Loucy (cell line): ENCODE results near the gene NDUFA6.
"Not testable (repeated sequence)": the region's sequence is repeated elsewhere in the genome, so short reads cannot be mapped to it uniquely, and the experiment has no call there.

ENCODE experiments used
- CTCF ChIP-seq: fragments of 200-600 bp; sonication (generic); conservative IDR thresholded peaks from 2 replicates; pipeline ENCODE4 v1.5.1; 2014; ENCODE audit warnings: mild to moderate bottlenecking, antibody characterized with exemption, low read length
- EZH2phosphoT487 ChIP-seq: fragments of 200-600 bp; IDR thresholded peaks from 2 replicates; pipeline ENCODE4 v1.6.1; 2018; ENCODE audit warnings: antibody characterized with exemption, mild to moderate bottlenecking, moderate library complexity, borderline replicate concordance

- not testable (repeated sequence) for TF ChIP-seq CTCF, EZH2phosphoT487
Measured at GRCh38 chr22:42135688-42136087, 45.1 kb upstream of the NDUFA6 start.
